Mesendoderm (in vitro differentiated cells): ENCODE results near the gene CLIC4.

Source experiments
- DNase-seq: peaks from one replicate; pipeline ENCODE4 v3.0.0; 2013
- H2AK5ac ChIP-seq: 2 replicates; pipeline ENCODE4 v1.6.1; 2013; ENCODE audit warnings: low read length, inconsistent platforms
- H2BK120ac ChIP-seq: 2 replicates; pipeline ENCODE4 v1.6.1; 2013; ENCODE audit warnings: low read depth, mild to moderate bottlenecking, low read length, moderate library complexity, mixed read lengths
- H2BK15ac ChIP-seq: replicated peaks from 2 replicates; pipeline ENCODE4 v1.6.1; 2013; ENCODE audit warnings: low read depth, mild to moderate bottlenecking, moderate library complexity
- H2BK5ac ChIP-seq: 2 replicates; pipeline ENCODE4 v1.6.1; 2013; ENCODE audit warnings: low read length, inconsistent platforms
- H3K18ac ChIP-seq: 2 replicates; pipeline ENCODE4 v1.6.1; 2013; ENCODE audit warnings: mild to moderate bottlenecking, low read length, mixed read lengths
- H3K23ac ChIP-seq: one replicate; pipeline ENCODE4 v1.6.1; 2013; ENCODE audit warnings: low read length
- H3K27ac ChIP-seq: 2 replicates; pipeline ENCODE4 v1.5.1; 2013; ENCODE audit warnings: low read depth, mild to moderate bottlenecking, inconsistent platforms, low read length, moderate library complexity
- H3K27me3 ChIP-seq: 2 replicates; pipeline ENCODE4 v1.6.1; 2013; ENCODE audit warnings: low read length, control low read depth, mild to moderate bottlenecking, inconsistent platforms; ENCODE audit not compliant: insufficient read depth, poor library complexity
- H3K36me3 ChIP-seq: 2 replicates; pipeline ENCODE4 v1.6.1; 2013; ENCODE audit warnings: low read length, inconsistent platforms; ENCODE audit not compliant: control insufficient read depth, insufficient read depth
- H3K4ac ChIP-seq: one replicate; pipeline ENCODE4 v1.6.1; 2013; ENCODE audit warnings: low read depth, mild to moderate bottlenecking, low read length, moderate library complexity
- H3K4me1 ChIP-seq: 2 replicates; pipeline ENCODE4 v1.6.1; 2013; ENCODE audit warnings: low read depth, low read length, inconsistent platforms; ENCODE audit not compliant: control insufficient read depth
- H3K4me2 ChIP-seq: 2 replicates; pipeline ENCODE4 v1.6.1; 2013; ENCODE audit warnings: low read length
- H3K4me3 ChIP-seq: 2 replicates; pipeline ENCODE4 v1.5.1; 2013; ENCODE audit warnings: mild to moderate bottlenecking, low read length
- H3K56ac ChIP-seq: one replicate; pipeline ENCODE4 v1.6.1; 2013; ENCODE audit warnings: low read length
- H3K79me1 ChIP-seq: 2 replicates; pipeline ENCODE4 v1.6.1; 2013; ENCODE audit warnings: low read length, inconsistent platforms
- H3K79me2 ChIP-seq: 2 replicates; pipeline ENCODE4 v1.6.1; 2013; ENCODE audit warnings: mild to moderate bottlenecking, low read length; ENCODE audit not compliant: control insufficient read depth, insufficient read depth
- H3K9ac ChIP-seq: 2 replicates; pipeline ENCODE4 v1.6.1; 2013; ENCODE audit warnings: low read length, inconsistent platforms
- H4K5ac ChIP-seq: one replicate; pipeline ENCODE4 v1.6.1; 2013; ENCODE audit warnings: low read length
- H4K8ac ChIP-seq: one replicate; pipeline ENCODE4 v1.6.1; 2013; ENCODE audit warnings: low read depth, mild to moderate bottlenecking, control low read depth, low read length, moderate library complexity
- WGBS: extraction: QIAGEN DNeasy Blood & Tissue Kit; methylation state at CpG from one replicate; pipeline ENCODE4 v1.1.7; 2013; ENCODE audit warnings: low lambda C conversion rate, missing lambda C conversion rate; ENCODE audit not compliant: insufficient coverage; ENCODE audit errors: extremely low coverage; 5-methylcytosine and 5-hydroxymethylcytosine counted together

CLIC4 gene

DNA sequence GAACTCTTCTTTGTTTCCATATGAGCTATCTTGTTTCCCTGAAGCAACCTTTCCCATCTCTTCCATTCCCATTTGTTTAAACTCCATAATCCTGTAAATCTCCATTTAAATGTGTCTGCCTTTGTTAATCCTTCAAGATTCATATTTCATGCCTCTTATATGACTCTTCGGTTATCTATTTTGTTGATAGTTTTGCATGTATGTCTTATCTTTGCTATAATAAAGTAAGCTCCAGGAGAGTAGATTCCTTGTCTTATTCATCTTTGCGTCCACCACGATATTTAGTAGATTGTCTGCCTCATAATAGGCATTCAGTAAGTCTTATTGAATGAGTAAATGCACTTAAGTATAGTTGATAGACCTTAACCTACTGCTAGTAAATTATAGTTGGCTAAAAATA, 18.4 kb downstream of the CLIC4 start:
- no peak overlapping the region for H3K56ac ChIP-seq
- H4K5ac ChIP-seq: no peak overlapping the region
- no peak overlapping the region for H3K4me2 ChIP-seq
- H2BK15ac ChIP-seq: no peak overlapping the region
- H2BK5ac ChIP-seq: no peak overlapping the region
- H3K79me1 ChIP-seq: peaks cover 29% of the 10 kb centered on the region
- WGBS: no CpG with 5 or more reads among the region's 3 CpGs
- H3K36me3 ChIP-seq: no peaks in the 10 kb centered on the region
- peaks cover 75% of the 10 kb centered on the region for H3K79me2 ChIP-seq
- no peaks in the 10 kb centered on the region for H3K27me3 ChIP-seq
- H3K4ac ChIP-seq: no peak overlapping the region
- no peak overlapping the region for H2BK120ac ChIP-seq
- no peak overlapping the region for H3K27ac ChIP-seq
- H3K18ac ChIP-seq: no peak overlapping the region
- H3K23ac ChIP-seq: no peak overlapping the region
- H3K9ac ChIP-seq: no peak overlapping the region
- DNase-seq: no peak
- no peak overlapping the region for H2AK5ac ChIP-seq
- no peak overlapping the region for H3K4me3 ChIP-seq
- no peak overlapping the region for H4K8ac ChIP-seq
- H3K4me1 ChIP-seq: peaks cover 6% of the 10 kb centered on the region

DNA sequence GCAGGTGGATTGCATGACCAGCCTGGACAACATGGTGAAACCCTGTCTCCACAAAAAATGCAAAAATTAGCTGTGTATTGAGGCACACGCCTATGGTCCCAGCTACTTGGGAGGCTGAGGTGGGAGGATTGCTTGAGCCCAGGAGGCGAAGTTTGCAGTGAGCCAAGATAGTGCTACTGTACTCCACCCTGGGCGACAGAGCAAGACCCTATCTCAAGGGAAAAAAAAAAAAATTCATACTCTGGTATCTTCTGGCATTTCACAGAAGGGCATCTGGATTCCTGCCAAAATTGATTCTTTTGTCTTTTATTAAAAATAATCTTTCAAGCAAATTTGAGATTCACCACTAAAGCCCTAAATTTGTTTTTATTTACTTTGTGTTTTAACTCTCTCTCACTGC, 19.2 kb downstream of the CLIC4 start:
- no peak overlapping the region for H3K27ac ChIP-seq

DNA sequence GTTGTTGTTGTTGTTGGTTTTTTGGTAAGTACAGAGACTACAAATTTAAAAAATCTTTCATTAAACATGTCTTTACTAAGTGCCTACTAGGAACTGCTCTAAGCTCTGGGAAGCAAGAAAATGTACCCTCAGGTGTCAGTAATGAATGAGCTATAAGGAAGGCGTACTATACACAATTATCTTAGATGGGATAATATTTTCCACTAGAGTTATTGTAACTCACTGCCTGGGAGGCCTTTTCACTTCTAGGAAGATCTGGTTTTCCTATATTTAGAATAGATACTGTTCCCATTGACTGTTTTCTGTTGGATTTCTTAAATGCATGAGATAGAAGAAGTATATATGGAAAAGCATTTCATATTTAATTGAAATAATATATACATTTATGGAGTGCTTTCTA, 19.6 kb downstream of the CLIC4 start:
- Histone ChIP-seq H2AK5ac (no peak overlapping the region), H4K5ac (no peak overlapping the region), H3K56ac (no peak overlapping the region), H3K36me3 (no peaks in the 10 kb centered on the region), H2BK120ac (no peak overlapping the region), H4K8ac (no peak overlapping the region), H3K23ac (no peak overlapping the region), H3K27ac (no peak overlapping the region), H2BK5ac (no peak overlapping the region), H2BK15ac (no peak overlapping the region), H3K27me3 (no peaks in the 10 kb centered on the region), H3K79me1 (peaks cover 25% of the 10 kb centered on the region), H3K4ac (no peak overlapping the region), H3K18ac (no peak overlapping the region), H3K4me2 (no peak overlapping the region), H3K4me1 (peaks cover 6% of the 10 kb centered on the region), H3K79me2 (peaks cover 71% of the 10 kb centered on the region), H3K4me3 (no peak overlapping the region), H3K9ac (no peak overlapping the region)
- no peak for DNase-seq
- no CpG with 5 or more reads among the region's 1 CpG for WGBS

More for the DNA sequence above, 19.2 kb downstream of the CLIC4 start:
- no peak for DNase-seq
- peaks cover 27% of the 10 kb centered on the region for H3K79me1 ChIP-seq
- H3K4ac ChIP-seq: no peak overlapping the region
- H3K79me2 ChIP-seq: peaks cover 72% of the 10 kb centered on the region
- H3K4me2 ChIP-seq: no peak overlapping the region
- H3K27me3 ChIP-seq: no peaks in the 10 kb centered on the region
- no peak overlapping the region for H3K18ac ChIP-seq
- peaks cover 6% of the 10 kb centered on the region for H3K4me1 ChIP-seq
- H2BK5ac ChIP-seq: no peak overlapping the region
- no peak overlapping the region for H2AK5ac ChIP-seq
- H3K4me3 ChIP-seq: no peak overlapping the region
- no peaks in the 10 kb centered on the region for H3K36me3 ChIP-seq
- no CpG with 5 or more reads among the region's 3 CpGs for WGBS
- H3K23ac ChIP-seq: no peak overlapping the region
- no peak overlapping the region for H2BK15ac ChIP-seq
- H3K56ac ChIP-seq: no peak overlapping the region
- H3K9ac ChIP-seq: no peak overlapping the region
- no peak overlapping the region for H2BK120ac ChIP-seq
- H4K8ac ChIP-seq: no peak overlapping the region
- H4K5ac ChIP-seq: no peak overlapping the region

DNA sequence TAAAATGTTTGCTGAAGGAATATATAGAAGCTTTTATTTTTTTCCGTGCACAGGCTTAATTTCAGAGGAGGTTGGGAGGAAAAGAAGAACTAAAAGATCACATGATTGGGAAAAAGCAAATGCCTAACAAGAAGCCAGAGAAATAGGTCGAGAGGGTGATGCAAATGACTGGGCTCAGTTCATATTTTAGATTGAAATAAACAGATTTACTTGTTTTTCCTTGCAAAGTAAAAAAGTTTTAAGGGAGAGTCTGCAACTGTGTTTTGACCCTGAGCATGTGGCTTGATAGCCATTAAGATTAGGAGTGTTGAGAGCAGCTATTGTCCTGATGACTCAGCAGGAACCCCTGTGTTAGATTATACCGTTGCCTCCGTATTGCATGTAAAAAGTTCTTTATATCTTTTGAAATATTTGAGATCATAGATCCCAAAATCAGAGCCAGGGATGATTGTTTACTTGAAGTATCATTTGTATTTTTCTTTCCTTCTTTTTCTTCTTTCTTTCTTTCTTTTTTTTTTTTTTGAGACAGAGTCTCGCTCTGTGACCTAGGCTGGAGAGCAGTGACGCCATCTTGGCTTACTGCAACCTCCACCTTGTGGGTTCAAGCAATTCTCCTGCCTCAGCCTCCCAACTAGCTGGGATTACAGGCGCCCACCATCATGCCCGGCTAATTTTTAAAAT, 20.2 kb downstream of the CLIC4 start:
- peak; percentile 65 for DNase-seq
- no peak overlapping the region for H2BK120ac ChIP-seq
- H2AK5ac ChIP-seq: no peak overlapping the region
- no peak overlapping the region for H4K5ac ChIP-seq
- H3K18ac ChIP-seq: no peak overlapping the region
- no peak overlapping the region for H3K23ac ChIP-seq
- H3K4me3 ChIP-seq: no peak overlapping the region
- no peak overlapping the region for H3K4me2 ChIP-seq
- WGBS: no CpG with 5 or more reads among the region's 8 CpGs
- no peak overlapping the region for H3K27ac ChIP-seq
- H3K56ac ChIP-seq: no peak overlapping the region
- no peaks in the 10 kb centered on the region for H3K27me3 ChIP-seq
- H4K8ac ChIP-seq: no peak overlapping the region
- no peaks in the 10 kb centered on the region for H3K36me3 ChIP-seq
- H3K9ac ChIP-seq: no peak overlapping the region
- H3K79me1 ChIP-seq: peaks cover 23% of the 10 kb centered on the region
- H3K4ac ChIP-seq: no peak overlapping the region
- peaks cover 70% of the 10 kb centered on the region for H3K79me2 ChIP-seq
- H2BK5ac ChIP-seq: no peak overlapping the region
- no peak overlapping the region for H2BK15ac ChIP-seq
- peaks cover 6% of the 10 kb centered on the region for H3K4me1 ChIP-seq

DNA sequence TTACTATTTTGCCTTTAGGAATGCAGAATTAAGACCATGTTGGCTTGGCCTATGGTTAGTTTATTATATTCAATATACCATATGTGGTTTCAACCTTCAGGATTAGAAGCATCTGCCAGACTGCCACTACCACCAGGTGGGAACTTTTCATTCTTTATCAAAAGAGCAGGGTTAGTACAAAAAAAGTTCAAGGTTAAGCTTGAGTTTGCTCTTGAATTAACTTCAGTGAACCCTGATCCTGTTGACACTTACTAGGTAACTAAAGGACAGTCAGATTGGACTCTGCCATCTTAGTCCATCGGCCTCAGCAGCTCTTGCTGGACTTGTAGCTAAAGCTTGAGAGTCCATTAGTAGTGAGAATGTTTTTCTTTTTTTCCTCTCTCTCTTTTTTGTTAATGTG, 22.1 kb downstream of the CLIC4 start:
- Histone ChIP-seq H3K23ac (no peak overlapping the region), H2BK5ac (no peak overlapping the region), H3K36me3 (no peaks in the 10 kb centered on the region), H3K27me3 (no peaks in the 10 kb centered on the region), H4K5ac (no peak overlapping the region), H3K4me2 (no peak overlapping the region), H3K27ac (no peak overlapping the region), H3K79me1 (peaks cover 9% of the 10 kb centered on the region), H4K8ac (no peak overlapping the region), H3K4ac (no peak overlapping the region), H3K79me2 (peaks cover 58% of the 10 kb centered on the region), H3K56ac (no peak overlapping the region), H3K4me1 (peaks cover under 1% of the 10 kb centered on the region), H2AK5ac (no peak overlapping the region), H2BK15ac (no peak overlapping the region), H3K18ac (no peak overlapping the region), H2BK120ac (no peak overlapping the region), H3K4me3 (no peak overlapping the region), H3K9ac (no peak overlapping the region)
- WGBS: no CpG with 5 or more reads among the region's 1 CpG
- no peak for DNase-seq
